ENCODE data around the gene SHROOM4.

- TF ChIP-seq, protein P1, sequence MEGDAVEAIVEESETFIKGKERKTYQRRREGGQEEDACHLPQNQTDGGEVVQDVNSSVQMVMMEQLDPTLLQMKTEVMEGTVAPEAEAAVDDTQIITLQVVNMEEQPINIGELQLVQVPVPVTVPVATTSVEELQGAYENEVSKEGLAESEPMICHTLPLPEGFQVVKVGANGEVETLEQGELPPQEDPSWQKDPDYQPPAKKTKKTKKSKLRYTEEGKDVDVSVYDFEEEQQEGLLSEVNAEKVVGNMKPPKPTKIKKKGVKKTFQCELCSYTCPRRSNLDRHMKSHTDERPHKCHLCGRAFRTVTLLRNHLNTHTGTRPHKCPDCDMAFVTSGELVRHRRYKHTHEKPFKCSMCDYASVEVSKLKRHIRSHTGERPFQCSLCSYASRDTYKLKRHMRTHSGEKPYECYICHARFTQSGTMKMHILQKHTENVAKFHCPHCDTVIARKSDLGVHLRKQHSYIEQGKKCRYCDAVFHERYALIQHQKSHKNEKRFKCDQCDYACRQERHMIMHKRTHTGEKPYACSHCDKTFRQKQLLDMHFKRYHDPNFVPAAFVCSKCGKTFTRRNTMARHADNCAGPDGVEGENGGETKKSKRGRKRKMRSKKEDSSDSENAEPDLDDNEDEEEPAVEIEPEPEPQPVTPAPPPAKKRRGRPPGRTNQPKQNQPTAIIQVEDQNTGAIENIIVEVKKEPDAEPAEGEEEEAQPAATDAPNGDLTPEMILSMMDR (IDR thresholded peaks at IDR 0.05) = no peak
- no peak for TF ChIP-seq EP300 (IDR thresholded peaks at IDR 0.05)
These were observed at the start of gene SHROOM4 for GRCh38 chrX:50813843-50814661.
